ENCODE results near the gene ATPAF1.

Gene ATPAF1

GRCh38 chr1:46646844-46647243, 21.3 kb downstream of the ATPAF1 start:
- DNase-seq: no peak

DNA sequence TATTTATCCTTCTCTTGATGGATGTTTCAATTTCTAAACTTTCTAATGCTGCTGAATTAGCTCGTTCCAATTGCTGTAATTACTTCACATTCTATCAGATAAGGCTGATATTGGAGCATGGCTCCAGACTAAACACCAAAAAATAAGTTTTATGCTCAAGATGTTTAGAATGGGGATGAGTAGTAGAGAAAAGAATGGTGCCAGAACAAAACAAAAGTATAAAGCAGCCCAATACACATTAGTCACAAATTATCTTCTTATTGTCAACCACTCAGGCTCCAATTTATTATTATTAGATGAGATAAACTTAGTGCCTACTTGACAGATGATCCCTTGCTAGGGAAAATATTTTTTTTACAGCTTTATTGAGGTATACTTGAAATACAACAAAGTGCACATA, 21.8 kb downstream of the ATPAF1 start:
- no peak for DNase-seq

DNA sequence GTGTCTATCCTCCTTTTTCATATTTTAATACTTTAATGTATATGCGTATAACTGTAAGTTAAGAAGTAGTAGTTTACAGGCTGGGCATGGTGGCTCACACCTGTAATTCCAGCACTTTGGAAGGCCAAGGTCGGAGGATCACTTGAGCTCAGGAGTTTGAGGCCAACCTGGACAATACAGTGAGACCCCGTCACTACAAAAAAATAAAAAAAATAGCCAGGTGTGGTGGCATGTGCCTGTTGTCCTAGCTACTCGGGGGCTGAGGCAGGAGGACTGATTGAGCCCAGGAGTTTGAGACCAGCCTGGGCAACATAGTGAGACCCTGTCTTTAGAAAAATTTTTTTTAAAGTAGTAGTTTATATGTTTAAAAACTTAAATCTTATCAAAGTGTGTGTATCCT, 22.3 kb downstream of the ATPAF1 start:
- no peak for DNase-seq

GRCh38 chr1:46643368-46643775, 24.8 kb downstream of the ATPAF1 start:
- peak; percentile 57 to 76 for DNase-seq

DNA sequence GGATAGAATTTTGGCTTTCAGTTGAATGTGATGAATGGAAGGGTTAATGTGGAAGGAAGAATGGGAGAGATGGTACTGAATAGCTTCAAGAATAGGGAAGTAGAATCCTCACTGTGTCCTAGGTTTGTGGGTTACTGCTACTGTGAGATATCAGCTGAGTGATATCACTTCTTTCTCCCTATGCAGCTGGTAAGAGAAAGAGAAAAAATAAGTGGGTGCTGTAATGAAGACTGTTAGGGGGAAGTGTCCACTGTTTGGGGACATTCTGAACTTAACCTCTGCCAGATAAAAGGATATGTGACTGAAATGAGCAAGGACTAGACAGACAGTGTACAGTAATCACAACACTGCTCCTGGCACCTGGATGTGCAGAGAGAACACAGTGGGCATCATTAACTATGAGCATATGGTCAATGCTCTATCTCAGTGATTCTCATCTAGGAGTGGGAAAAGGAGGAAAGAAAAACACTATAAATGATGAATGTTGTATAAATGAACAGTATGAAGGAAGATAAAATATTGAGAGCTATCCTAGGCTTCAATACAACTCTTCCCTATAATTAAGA, 26.0 kb downstream of the ATPAF1 start:
- no peak for DNase-seq

- DNase-seq: no peak
Observed at GRCh38 chr1:46639547-46639946, 28.6 kb downstream of the ATPAF1 start.

- DNase-seq: no peak
Observed at GRCh38 chr1:46638921-46639320, 29.2 kb downstream of the ATPAF1 start.

DNA sequence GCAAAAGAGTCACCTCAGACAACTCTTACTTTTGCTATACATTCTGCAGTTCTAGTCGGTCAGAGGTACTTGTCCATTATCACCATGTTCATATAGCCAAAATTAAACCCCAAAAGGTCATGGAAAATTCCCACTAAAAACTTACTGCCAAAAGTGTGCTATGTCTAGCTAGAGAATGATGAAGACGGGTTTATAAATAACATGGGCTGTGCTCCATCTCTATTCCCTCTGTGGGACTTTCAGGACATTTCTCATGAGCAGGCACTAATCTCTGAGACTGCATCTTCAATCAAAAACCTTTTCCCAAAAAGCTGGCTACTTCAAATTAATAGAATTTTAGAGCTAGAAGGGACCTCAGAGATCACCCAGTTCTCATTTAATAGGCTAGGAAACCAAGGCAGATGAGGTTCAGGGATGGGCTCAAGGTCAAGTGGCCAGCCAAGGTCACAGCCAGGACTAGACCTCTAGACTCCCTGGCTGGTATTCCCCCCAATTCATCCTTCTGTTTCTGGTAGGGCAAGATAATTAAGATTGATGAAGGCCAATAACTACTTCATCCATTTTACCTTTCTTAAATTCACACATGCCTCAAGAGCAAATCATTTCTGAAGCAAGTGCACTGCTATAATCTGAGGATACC, 30.6 kb downstream of the ATPAF1 start:
- DNase-seq: no peak

DNA sequence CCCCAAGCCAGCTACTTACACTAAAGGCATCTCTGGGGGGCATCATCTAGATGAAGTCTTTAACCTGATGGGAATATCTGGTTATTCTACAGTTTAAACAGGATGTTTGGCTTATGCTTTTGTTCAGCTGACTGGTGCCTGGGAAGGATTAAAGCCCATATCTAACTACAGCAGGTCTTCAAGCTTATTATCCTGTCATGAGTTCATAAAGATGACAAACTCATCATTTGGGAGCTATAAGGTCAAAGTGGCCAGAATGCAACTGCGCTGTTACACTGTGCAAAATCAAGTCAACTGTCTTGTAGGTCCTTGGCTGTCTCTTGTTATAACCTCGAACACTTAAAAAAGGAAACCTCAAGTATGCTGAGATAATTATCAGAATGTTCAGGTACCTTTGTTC, 33.0 kb downstream of the ATPAF1 start:
- no peak for DNase-seq

- DNase-seq: no peak
Observed at GRCh38 chr1:46630719-46631118, 37.4 kb downstream of the ATPAF1 start.

GRCh38 chr1:46623743-46624644, 44.2 kb downstream of the ATPAF1 start:
- DNase-seq: no peak

DNA sequence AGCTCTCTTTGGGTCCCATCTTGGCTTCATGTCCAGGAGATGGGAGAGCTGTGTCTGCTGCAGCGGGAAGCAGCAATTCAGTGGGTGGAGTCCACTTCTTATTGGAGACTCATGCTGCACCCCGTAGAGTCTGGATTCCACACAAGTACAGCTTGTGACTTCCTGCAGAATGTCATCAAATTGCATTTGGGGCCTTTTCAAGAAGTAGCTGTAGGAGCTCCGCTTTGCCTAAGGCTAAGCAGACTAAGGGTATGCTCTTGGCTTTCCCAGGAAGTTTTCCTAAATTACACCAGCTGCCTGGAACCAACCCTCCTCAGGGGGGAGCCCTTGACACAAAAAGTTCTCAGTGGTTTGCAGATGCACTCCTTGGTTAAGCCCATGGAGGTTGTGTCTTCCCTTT, 45.8 kb downstream of the ATPAF1 start:
- no peak for DNase-seq

- DNase-seq: no peak
Observed at GRCh38 chr1:46621930-46622329, 46.2 kb downstream of the ATPAF1 start.

- no peak for DNase-seq
Observed at GRCh38 chr1:46619656-46620258, 48.4 kb downstream of the ATPAF1 start.

DNA sequence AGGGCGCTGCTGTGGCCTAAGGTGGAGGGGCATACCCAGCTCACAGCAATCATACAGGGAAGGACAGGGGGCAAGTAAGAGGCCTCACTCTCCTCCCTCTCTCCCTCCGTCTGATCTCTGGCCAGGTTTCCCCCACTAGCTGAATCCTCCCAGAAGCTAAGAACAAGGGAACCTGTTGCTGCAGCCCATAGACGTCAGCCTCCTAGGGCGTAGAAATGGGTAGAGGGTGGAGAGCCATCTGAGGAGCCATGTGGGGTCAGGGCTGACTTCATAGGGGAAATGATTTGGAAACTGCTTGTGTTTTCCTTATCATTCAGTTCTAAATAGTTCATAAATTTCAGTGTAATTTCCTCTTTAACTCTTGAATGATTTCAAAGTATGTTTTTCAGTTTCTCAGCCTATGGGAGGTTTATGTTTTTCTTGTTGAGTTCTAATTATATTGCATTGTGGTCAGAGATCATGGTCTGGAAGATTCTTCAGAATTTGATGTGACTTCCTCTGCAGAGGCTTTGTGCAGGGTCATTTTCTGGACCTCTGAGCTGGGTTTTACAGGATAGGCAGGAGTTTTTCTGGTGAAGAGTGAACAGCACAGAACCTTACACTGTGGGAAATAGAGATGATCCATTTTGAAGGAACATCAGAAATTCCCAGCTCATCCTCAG, 49.3 kb downstream of the ATPAF1 start:
- no peak for DNase-seq

DNA sequence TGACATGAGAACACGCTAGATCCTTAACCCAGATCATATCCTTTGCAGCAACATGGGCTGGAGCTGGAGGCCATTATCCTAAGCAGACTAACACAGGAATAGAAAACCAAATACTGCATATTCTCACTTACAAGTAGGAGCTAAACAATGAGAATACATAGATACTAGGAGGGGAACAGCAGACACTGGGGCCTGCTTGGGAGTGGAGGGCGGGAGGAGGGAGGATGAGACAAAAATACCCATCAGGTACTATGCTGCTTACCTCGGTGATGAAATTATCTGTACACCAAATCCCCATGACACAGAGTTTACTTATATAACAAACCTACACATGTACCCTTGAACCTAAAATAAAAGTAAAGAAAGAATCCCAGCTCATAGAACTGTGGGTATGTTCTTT, 50.3 kb downstream of the ATPAF1 start:
- DNase-seq: no peak

DNA sequence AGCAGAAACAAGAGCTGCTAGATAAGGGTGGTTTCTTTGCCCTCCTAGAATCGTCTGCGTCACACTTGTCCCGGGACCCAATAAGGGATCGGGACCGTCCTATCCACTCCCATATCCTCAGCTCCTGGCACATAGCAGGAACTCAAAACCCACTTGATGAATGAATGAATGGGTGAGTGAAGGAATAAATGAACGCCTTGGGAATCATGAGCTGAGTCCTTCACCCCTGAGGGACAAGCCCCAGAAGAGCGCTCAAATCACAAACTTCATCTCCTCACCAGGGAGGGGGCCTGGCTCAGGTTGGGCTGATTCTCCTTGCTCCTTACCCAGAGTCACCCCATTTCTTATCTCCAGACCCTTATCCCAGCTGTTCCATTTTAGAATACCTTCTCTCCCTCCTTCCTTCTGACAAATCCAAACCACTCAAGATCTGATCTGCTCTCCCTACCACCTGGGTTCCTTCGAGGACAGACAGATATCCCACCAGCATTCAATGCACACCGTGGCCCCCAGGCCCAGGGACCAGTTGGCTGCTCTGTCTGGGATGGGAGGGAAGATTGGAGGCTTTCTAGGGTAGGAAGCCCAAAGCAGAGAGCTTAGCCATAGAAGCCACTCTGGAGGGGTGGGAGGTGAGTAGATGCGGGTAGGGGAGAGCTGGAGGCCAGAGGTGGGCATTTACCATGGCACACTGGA, 50.9 kb downstream of the ATPAF1 start:
- no peak for DNase-seq

GRCh38 chr1:46616277-46617107, 51.7 kb downstream of the ATPAF1 start, which contains the start of gene MOB3C:
Gene MOB3C (minus strand): TSS chr1:46616811. CDS start chr1:46613321, 3,490 bp downstream.
- DNase-seq: peak in 1 of 2 experiments; percentile 12

DNA sequence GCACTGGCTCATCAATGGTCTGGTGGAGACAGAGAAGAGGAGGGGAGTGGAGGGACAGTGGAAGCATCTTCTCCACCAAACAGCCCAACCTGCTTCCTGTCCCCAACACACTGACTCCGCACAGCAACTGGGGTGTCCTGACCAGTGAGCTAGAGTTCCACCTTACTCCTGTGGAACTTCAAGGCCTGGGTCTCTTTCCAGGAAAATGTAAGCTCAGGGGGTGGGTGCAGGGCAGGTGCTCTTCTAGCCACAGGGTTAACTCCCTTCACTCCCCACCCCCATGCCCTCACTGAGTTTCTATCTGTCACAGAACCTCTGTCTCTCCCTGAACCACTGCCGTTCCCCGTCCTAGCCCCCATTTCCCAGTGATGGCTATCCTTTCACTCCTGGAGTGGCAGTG, 52.4 kb downstream of the ATPAF1 start:
- DNase-seq: no peak

DNA sequence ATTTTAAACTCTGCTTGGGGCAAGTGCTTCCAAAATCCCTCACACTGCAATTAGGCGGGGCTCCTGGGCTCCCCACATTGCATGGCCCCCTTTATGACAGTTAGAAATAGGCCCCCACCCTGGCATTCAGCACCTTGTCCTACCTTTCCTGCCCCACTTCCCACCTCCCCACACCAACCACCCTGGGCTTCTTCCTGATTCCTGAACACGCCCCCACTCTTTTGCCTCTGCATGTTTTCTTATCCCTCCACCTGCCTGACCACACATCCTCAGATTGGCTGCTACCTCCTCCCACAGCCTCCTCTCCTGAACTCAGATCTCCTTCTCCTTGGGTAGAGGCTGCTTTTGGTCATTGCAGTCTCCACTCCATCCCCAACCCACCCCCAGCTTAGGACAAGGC, 53.1 kb downstream of the ATPAF1 start:
- no peak for DNase-seq

- DNase-seq: no peak
Observed at GRCh38 chr1:46614604-46614984, 53.6 kb downstream of the ATPAF1 start.
